GM21423 (cell line): ENCODE results near the gene SRR.
A peak's percentile ranks its signal among the peaks of the same experiment; 100 is the strongest.
"Not testable (repeated sequence)": the region's sequence is repeated elsewhere in the genome, so short reads cannot be mapped to it uniquely, and the experiment has no call there.

ENCODE experiments used
- ATAC-seq: cut with Tn5 transposase; IDR thresholded peaks from one replicate; pipeline ENCODE4 v1.9.1; 2021; ENCODE audit warnings: mild to moderate bottlenecking, moderate library complexity; ENCODE audit not compliant: unreplicated experiment

Gene SRR

GRCh38 chr17:2303204-2304188 is at the start of gene SRR, which contains the start of gene SMG6:
TSS of gene SRR (plus strand) at chr17:2303950. CDS start at chr17:2315561, 11,611 bp downstream.
TSS of gene SMG6 (minus strand) at chr17:2303785. CDS start at chr17:2303720, 65 bp downstream.
- peak; percentile 85 for ATAC-seq

- not testable (repeated sequence) for ATAC-seq
These were observed 44.9 kb upstream of the SRR start for GRCh38 chr17:2258830-2259229.

- peak; percentile 81 for ATAC-seq
These were observed 43.8 kb upstream of the SRR start for GRCh38 chr17:2259769-2260536.

- no peak for ATAC-seq
These were observed 41.6 kb upstream of the SRR start for GRCh38 chr17:2262135-2262587.

- ATAC-seq = no peak
These were observed 40.3 kb upstream of the SRR start for GRCh38 chr17:2263183-2264066.

- ATAC-seq = no peak
These were observed 39.5 kb upstream of the SRR start for GRCh38 chr17:2264067-2264860.

- not testable (repeated sequence) for ATAC-seq
These were observed 38.6 kb upstream of the SRR start for GRCh38 chr17:2265166-2265565.

- peak; percentile 78 for ATAC-seq
These were observed 37.5 kb upstream of the SRR start for GRCh38 chr17:2266045-2266864.

GRCh38 chr17:2266865-2267228 is 36.9 kb upstream of the SRR start:
- ATAC-seq = peak; percentile 7

GRCh38 chr17:2267354-2267753 is 36.4 kb upstream of the SRR start:
- no peak for ATAC-seq

GRCh38 chr17:2271985-2272702 is 31.6 kb upstream of the SRR start:
- no peak for ATAC-seq

GRCh38 chr17:2274414-2274813 is 29.3 kb upstream of the SRR start:
- no peak for ATAC-seq

GRCh38 chr17:2275722-2276121 is 28.0 kb upstream of the SRR start:
- no peak for ATAC-seq

GRCh38 chr17:2277429-2278170 is 26.1 kb upstream of the SRR start:
- ATAC-seq = no peak

GRCh38 chr17:2279707-2280106 is 24.0 kb upstream of the SRR start:
- no peak for ATAC-seq

GRCh38 chr17:2282297-2282873 is 21.4 kb upstream of the SRR start:
- no peak for ATAC-seq

- ATAC-seq = no peak
These were observed 20.4 kb upstream of the SRR start for GRCh38 chr17:2283302-2283701.
